Small intestine (tissue), 7 donors: Measurements from ENCODE around the gene ZBTB24. TPM values are rescaled to one million over a fixed set of nuclear protein-coding genes. Genes with fewer than 3 reads are reported as not detected.

Experiments used
- DNase-seq, 2 donors: peaks; one replicate each; pipeline versions ENCODE4 v3.0.0 to v3.0.0-alpha.2; 2013
- FAIRE-seq: peaks from 2 replicates; lab custom pipeline; 2012; peaks lifted over from hg19 to GRCh38; lab: Jason Lieb, UNC
- H3K27ac ChIP-seq, 3 donors: one replicate each; pipeline ENCODE4 v1.5.1; 2013; ENCODE audit warnings: low read length in 2 of 3, mild to moderate bottlenecking in 2 of 3, control low read depth in 1 of 3, inconsistent platforms in 1 of 3, low read depth in 1 of 3, moderate library complexity in 1 of 3
- H3K27me3 ChIP-seq, 3 donors: one replicate each; pipeline ENCODE4 v1.6.1; 2013; ENCODE audit warnings: low read length in 3 of 3, inconsistent platforms in 1 of 3; ENCODE audit not compliant: control insufficient read depth in 3 of 3, insufficient read depth in 3 of 3
- H3K36me3 ChIP-seq, 3 donors: one replicate each; pipeline ENCODE4 v1.6.1; 2013; ENCODE audit warnings: low read length in 3 of 3, inconsistent platforms in 1 of 3, low read depth in 1 of 3, mild to moderate bottlenecking in 1 of 3, moderate library complexity in 1 of 3; ENCODE audit not compliant: control insufficient read depth in 3 of 3, insufficient read depth in 2 of 3
- H3K4me1 ChIP-seq, 3 donors: one replicate each; pipeline ENCODE4 v1.6.1; 2013; ENCODE audit warnings: low read length in 2 of 3, inconsistent platforms in 1 of 3, low read depth in 1 of 3, mild to moderate bottlenecking in 1 of 3, moderate library complexity in 1 of 3; ENCODE audit not compliant: control insufficient read depth in 3 of 3, insufficient read depth in 2 of 3
- H3K4me3 ChIP-seq, 3 donors: one replicate each; pipeline ENCODE4 v1.5.1; 2013; ENCODE audit warnings: low read length in 3 of 3, control low read depth in 1 of 3, inconsistent platforms in 1 of 3, low read depth in 1 of 3, mild to moderate bottlenecking in 1 of 3, moderate library complexity in 1 of 3
- H3K9me3 ChIP-seq, 2 donors: one replicate each; pipeline ENCODE4 v1.6.1; 2013; ENCODE audit warnings: low read depth in 1 of 2, low read length in 1 of 2; ENCODE audit not compliant: control insufficient read depth in 2 of 2, insufficient read depth in 1 of 2
- WGBS, 3 donors: extraction: QIAGEN DNeasy Blood & Tissue Kit; methylation state at CpG; one replicate each; pipeline ENCODE4 v1.1.7; 2013; 5-methylcytosine and 5-hydroxymethylcytosine counted together
- polyA plus RNA-seq, 4 donors: library from polyadenylated mRNA; stranded (reverse) in 3 of 4; unstranded in 1 of 4; fragments of 200-250 nt in 3 of 4; fragments of 120-200 nt in 1 of 4; gene quantifications; one replicate each; pipeline versions ENCODE4 v1.2.1 to v1.2.3, GENCODE V29; 2013
- donor health status: healthy with polysubstance abuse.
- donor health status: control.
- donor health status: control.
- donor health status: Bipolar disorder and iron deficiency.
- donor health status: healthy.

Gene ZBTB24
- polyA plus RNA-seq, 4 donors: 1.8 to 12.6 (median 3.3) TPM

DNA sequence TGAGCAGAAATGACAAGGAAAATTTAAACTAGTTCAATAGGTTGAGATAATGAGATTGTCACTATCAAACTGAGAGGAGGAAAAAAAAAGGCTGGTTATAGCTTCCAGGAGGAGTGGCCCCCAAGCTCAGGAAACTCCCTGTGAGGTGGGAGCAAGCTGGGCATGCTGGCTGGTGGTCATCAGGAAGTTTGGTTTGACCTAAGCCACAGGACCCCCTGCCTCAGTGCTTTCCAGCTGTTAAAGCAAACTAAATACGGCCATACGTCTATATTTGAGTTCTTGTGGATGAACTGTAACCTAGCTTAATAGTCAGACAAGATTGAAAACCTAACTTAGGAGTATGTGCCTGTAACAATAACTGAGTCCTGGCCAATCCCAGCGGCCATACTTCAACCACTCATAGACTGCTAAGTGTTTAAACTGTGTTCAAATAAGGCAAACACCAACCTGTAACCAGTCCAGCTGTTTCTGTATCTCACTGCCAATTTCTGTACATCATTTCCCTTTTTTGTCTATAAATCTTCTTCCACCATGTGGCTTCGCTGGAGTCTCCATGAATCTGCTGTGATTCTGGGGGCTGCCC is 24.6 kb upstream of the ZBTB24 start:
- 76 to 94% (median 87%) methylated on average over 4 of the region's 4 CpGs for WGBS, 3 donors

DNA sequence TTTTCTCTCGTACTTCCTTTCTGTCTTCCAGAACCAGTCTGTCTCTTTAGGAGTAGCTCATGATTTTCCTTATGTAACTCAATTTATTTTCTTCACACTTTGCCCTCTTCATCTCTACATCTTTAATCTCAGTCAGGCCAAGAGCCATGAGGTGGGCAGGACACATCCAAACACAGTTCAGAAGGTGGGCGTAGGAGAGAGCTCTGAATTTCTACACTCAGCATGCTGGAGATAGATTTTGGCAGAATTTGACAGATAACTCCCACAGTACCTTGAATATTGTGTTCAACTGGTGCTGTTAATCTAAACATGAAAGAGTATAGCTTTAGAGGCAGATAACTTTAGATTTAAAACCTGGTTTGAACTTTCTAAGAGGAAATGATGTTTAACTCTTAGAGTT is 23.8 kb upstream of the ZBTB24 start:
- FAIRE-seq (no peak), DNase-seq (no peak)
- H3K4me3 ChIP-seq: no peak overlapping the region
- 88 to 98% (median 93%) methylated on average over 2 of the region's 2 CpGs for WGBS, 3 donors
- no peaks in the 10 kb centered on the region for H3K4me1 ChIP-seq
- H3K27me3 ChIP-seq: no peaks in the 10 kb centered on the region
- H3K27ac ChIP-seq: no peak overlapping the region
- H3K36me3 ChIP-seq: no peaks in the 10 kb centered on the region
- peaks cover 0 to 5% of the 10 kb centered on the region in 2 donors for H3K9me3 ChIP-seq

More for the DNA sequence above, 24.6 kb upstream of the ZBTB24 start:
- Histone ChIP-seq H3K9me3 (peaks cover 0 to 5% of the 10 kb centered on the region in 2 donors), H3K4me1 (no peaks in the 10 kb centered on the region), H3K36me3 (no peaks in the 10 kb centered on the region), H3K4me3 (no peak overlapping the region), H3K27me3 (no peaks in the 10 kb centered on the region), H3K27ac (no peak overlapping the region)
- FAIRE-seq (no peak), DNase-seq (no peak)

DNA sequence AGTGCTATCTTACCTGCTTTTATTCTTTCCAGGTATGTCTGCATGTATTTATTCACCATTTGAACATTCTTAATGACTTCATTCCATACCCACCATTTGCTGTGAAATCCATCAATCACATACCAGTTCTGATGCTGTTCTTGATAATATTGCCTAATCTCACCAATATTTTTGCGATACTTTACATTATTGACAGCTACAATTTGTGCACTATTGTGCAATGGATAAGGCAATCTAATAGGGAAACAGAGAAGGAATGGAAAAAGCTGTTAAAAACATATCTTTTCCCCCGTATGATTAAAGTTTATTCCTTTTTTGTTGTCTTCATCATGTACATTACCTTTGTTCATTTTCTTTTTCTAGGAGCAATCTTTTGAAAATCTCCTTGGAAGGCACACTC is 23.3 kb upstream of the ZBTB24 start:
- Histone ChIP-seq H3K4me3 (no peak overlapping the region), H3K9me3 (peaks cover 0 to 5% of the 10 kb centered on the region in 2 donors), H3K36me3 (no peaks in the 10 kb centered on the region), H3K27me3 (no peaks in the 10 kb centered on the region), H3K27ac (no peak overlapping the region), H3K4me1 (no peaks in the 10 kb centered on the region)
- WGBS, 3 donors: 90 to 93% (median 92%) methylated on average over 2 of the region's 2 CpGs
- FAIRE-seq: no peak
- no peak for DNase-seq

DNA sequence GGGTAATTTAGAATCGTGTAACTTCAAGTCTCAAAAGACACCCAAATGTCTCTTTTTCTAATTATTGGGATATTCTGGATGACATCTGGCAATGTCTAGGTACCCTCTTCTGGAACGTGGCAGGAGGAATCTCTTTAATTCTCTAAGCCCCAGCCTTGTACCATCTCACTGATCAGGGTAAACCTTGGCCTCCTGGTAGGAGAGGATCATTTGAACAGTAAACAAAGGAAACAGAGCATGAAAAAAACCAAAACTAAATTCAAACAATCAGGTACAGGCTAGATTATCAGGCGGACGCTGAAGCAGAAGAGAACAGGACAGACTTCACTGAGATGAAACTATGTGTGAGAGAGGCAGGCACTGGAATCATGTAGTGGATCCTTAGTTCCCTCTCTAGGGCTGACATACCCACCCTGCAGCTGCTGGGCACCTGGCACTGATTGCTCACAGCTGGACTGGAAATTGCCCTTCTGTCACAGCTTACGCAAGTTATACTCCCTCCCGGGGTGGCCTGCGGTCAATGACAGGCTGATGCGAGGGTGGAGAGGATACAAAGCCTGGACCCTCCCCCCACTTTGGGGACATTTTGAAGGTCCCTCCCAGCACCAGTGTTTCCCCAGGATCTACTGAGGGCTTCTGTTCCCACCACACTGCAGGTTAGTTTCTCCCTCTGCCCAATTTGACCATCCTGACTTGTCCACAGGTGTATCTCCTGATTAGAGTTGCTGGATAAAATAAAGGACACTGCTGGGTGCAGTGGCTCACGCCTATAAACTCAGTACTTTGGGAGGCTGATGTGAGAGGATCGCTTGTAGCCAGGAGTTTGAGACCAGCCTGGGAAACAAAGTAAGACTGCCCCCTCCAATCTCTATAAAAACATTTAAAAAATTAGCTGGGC is 20.6 kb upstream of the ZBTB24 start:
- H3K9me3 ChIP-seq: no peaks in the 10 kb centered on the region
- 30 to 59% (median 37%) methylated on average over 10 of the region's 10 CpGs for WGBS, 3 donors
- no peaks in the 10 kb centered on the region for H3K4me1 ChIP-seq
- H3K4me3 ChIP-seq: no peak overlapping the region
- H3K27me3 ChIP-seq: no peaks in the 10 kb centered on the region
- DNase-seq (peak in 1 of 2 donors; percentile 36), FAIRE-seq (no peak)
- H3K36me3 ChIP-seq: no peaks in the 10 kb centered on the region
- H3K27ac ChIP-seq: no peak overlapping the region

DNA sequence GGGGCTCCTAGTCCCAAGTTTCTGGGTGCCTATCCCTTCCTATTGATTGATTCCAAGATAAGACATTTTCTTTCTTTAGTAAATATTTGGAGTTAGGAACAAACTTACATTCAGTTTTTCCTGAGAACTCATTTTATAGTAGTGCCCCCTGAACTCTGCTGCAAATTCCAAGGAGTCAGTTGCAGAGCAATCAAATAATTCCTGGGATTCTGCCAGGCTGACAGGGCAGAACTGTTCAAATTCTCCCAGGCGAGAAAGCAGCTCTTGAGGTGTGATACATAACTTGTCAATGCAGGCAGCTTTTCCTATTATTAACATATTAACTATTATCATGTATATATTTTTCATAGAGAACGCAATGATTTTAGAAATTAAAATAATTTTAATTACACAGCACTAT is 15.9 kb upstream of the ZBTB24 start:
- FAIRE-seq (no peak), DNase-seq (no peak)
- WGBS, 3 donors: 43 to 71% (median 53%) methylated on average over 2 of the region's 2 CpGs
- Histone ChIP-seq H3K4me3 (no peak overlapping the region), H3K27me3 (no peaks in the 10 kb centered on the region), H3K36me3 (no peaks in the 10 kb centered on the region), H3K27ac (no peak overlapping the region), H3K9me3 (no peaks in the 10 kb centered on the region), H3K4me1 (no peaks in the 10 kb centered on the region)

DNA sequence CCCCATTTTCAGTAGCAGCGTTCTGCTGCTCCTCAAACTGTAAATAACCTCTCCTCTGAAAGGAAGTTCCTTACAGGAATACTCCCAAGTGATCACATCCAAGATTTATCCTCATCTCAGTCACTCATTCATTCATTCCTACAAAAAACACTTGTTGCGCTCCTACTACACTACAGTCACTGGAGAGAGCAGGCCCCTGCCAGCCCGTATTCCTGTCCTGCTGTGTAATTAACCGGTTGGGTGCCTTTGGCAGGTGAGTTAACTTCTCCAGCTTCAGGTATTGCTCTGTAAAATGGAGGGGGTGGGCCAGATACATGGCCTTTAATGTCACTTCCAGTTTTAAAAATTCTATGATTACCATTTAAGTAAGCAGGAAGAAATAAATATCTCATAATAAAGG is 15.0 kb upstream of the ZBTB24 start:
- WGBS, 3 donors: 85 to 90% (median 89%) methylated on average over 4 of the region's 4 CpGs
- FAIRE-seq: no peak
- no peaks in the 10 kb centered on the region for H3K27me3 ChIP-seq

DNA sequence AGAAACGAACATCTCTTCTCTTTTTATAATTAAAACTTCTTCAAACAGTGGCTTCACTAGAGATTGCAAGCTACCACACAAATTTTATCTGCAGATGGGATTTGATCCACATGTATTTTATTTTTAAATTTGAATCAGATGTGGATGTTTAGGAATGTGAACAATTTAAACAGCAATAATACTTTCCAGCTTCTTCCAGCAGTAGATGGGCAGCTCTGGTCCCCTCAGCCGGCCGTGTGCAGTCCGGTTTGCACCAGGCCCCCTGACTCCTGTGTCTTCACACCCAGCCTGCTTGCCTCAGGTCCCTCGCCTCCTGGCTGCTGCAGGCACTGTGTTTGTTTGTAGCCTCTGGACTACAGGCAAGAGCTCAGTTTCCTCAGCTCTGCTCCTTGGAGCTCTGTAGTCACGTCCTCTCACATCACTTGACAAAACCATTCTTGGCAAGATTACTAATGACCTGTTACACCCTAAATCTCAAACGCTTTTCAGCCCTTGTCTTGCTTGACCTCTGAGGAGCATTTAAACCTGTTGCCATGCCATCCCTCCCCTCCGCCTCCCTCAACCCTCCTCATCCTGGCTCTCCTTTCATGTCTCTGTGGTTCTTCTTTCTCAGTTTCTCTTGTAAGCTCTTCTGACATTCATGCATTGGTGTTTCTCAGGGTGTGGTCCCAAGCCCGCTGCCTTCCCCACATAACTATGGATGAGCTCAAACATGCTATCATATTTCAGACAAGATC is 13.2 kb upstream of the ZBTB24 start:
- FAIRE-seq (no peak), DNase-seq (no peak)
- Histone ChIP-seq H3K4me3 (no peak overlapping the region), H3K27ac (no peak overlapping the region), H3K36me3 (no peaks in the 10 kb centered on the region), H3K9me3 (no peaks in the 10 kb centered on the region), H3K4me1 (no peaks in the 10 kb centered on the region), H3K27me3 (no peaks in the 10 kb centered on the region)
- WGBS, 3 donors: 78 to 87% (median 85%) methylated on average over 9 of the region's 9 CpGs

More for the DNA sequence above, 15.0 kb upstream of the ZBTB24 start:
- Histone ChIP-seq H3K4me3 (no peak overlapping the region), H3K36me3 (no peaks in the 10 kb centered on the region), H3K9me3 (no peaks in the 10 kb centered on the region), H3K27ac (no peak overlapping the region), H3K4me1 (no peaks in the 10 kb centered on the region)
- no peak for DNase-seq

DNA sequence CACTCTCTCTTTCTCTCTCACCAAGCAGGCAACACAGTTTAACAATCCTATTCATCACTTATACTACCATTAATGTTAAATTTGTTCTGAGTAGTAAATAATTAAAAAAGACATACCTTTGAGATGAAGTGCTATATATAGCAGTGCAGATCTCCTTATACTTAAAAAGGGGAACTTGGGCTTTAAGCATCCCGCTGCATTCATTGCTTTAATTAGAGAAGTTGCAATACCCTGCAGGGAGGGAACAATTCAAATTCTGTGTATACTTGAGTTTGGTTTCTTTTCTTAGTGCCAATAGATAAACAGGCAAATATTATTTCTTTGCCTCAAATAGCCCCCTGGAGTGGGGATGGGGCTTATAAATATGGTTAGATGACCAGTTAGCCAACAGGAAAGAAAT is 10.8 kb upstream of the ZBTB24 start:
- H3K4me1 ChIP-seq: no peaks in the 10 kb centered on the region
- DNase-seq: no peak
- H3K36me3 ChIP-seq: no peaks in the 10 kb centered on the region
- 78 to 96% (median 93%) methylated on average over 1 of the region's 1 CpG for WGBS, 3 donors
- no peak overlapping the region for H3K27ac ChIP-seq
- H3K27me3 ChIP-seq: no peaks in the 10 kb centered on the region
- no peak overlapping the region for H3K4me3 ChIP-seq
- no peaks in the 10 kb centered on the region for H3K9me3 ChIP-seq
- FAIRE-seq: no peak
